COLO668 (cell line): ENCODE measurements around the gene CFAP161.
"Not testable (repeated sequence)": the region's sequence is repeated elsewhere in the genome, so short reads cannot be mapped to it uniquely, and the experiment has no call there.

ENCODE experiments used
- DNase-seq: peaks from one replicate; lab custom pipeline; 2025; ENCODE audit not compliant: unreplicated experiment; lab: John Stamatoyannopoulos, UW

CFAP161 gene

DNA sequence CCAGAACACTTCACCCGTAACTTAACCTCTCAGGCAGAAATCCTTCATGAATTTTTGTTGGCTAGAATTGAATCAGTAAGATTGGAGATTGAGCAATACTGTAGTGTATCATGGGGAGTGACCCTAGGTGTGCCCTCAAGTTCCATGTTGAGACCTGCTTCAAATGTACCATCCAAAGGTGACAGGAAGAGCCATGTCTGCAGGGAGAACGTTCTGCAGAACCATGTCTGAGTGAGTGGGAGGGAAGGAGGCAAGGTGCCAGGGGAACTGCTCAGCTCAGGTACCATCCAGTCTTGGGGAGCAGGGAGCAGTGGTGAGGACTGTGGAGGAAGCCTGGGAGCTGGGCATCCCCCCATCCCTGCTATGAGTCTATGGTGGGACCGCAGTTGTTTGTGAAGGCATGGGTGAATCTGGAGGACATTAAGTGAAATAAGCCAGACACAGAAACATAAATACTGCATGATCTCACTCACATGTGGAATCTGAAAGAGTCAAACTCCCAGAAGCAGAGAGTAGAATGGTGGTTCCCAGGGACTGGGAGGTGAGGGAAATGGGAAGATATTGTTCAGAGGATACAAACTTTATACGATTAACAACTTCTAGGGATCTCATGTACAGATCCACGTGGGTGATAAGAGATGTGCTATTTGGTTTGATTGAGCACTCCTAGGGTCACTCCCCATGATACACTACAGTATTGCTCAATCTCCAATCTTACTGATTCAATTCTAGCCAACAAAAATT is 23.3 kb downstream of the CFAP161 start:
- no peak for DNase-seq

DNA sequence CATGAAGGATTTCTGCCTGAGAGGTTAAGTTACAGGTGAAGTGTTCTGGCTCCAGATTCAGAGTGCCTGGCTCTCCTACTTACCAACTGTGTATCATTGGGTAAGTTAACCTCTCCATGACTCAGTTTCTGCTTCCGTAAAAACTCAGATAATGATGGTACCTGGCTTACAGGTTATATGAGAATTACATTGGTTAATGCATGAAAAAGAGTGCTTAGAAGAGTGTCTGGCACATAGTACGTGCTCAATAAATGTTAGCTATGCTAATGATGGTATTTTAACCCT is 23.8 kb downstream of the CFAP161 start:
- DNase-seq = no peak

GRCh38 chr15:81158561-81158960 is 24.5 kb downstream of the CFAP161 start:
- DNase-seq = not testable (repeated sequence)

DNA sequence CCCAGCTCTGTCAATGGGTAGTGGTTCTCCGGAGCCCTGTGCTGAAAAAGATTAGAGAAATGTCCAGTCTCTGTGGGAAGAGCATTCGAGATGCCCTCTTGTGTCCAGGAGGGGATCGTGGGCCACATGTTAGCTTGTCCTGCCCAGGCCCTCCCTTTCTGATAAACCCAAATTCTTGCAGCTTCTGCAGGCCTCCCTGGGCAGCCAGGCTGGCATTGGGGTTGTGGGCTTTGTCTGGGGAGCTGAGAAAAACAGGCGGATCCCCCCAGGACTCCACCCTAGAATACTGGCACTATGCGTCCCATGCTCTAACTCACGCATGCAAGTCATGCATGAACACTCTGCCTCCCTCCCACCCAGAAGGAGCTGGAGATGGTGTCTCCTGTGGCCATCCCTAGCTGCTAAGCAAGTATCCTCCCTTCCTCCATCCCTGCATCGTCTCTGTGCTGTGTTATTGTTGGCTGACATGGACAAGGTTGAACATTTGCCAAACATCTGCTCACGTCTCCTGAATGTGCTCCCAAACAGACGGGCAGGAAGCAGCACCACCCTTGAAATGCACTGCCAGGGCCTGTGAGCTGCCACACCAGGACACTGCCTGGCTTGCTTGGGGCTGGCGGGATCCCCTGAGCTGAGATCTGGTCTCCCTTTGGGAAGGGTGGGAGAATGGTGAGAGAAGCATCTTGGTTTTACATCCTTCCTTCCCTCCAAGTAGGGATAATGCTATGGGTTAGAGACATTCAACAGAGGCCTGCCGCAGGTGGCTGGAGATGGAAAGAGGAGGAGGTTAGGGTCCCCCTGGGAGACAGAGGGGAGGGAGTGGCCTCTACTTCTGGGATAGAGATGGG is 26.5 kb downstream of the CFAP161 start:
- peak; percentile 13 for DNase-seq

- no peak for DNase-seq
Measured at GRCh38 chr15:81161160-81161673, 27.1 kb downstream of the CFAP161 start.

DNA sequence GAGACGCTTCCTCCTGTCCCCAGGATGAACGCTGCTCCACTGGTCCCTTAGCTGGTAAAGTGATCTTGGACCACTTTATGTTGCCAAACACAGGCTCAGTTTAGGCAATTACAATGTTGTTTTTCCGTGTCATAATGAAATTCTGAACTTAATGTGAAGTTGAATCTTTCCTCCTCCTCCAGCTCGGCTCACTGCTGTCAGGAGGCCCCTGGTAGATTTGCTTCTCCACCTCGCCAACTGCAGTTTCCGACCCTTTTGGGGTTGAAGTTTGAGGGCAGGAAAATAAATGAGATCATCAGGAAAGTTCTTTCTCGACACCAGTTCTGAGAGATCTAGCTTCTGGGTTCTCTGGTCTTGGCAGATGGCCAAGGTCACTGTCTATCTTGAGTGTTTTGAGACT is 27.8 kb downstream of the CFAP161 start:
- DNase-seq = no peak

DNA sequence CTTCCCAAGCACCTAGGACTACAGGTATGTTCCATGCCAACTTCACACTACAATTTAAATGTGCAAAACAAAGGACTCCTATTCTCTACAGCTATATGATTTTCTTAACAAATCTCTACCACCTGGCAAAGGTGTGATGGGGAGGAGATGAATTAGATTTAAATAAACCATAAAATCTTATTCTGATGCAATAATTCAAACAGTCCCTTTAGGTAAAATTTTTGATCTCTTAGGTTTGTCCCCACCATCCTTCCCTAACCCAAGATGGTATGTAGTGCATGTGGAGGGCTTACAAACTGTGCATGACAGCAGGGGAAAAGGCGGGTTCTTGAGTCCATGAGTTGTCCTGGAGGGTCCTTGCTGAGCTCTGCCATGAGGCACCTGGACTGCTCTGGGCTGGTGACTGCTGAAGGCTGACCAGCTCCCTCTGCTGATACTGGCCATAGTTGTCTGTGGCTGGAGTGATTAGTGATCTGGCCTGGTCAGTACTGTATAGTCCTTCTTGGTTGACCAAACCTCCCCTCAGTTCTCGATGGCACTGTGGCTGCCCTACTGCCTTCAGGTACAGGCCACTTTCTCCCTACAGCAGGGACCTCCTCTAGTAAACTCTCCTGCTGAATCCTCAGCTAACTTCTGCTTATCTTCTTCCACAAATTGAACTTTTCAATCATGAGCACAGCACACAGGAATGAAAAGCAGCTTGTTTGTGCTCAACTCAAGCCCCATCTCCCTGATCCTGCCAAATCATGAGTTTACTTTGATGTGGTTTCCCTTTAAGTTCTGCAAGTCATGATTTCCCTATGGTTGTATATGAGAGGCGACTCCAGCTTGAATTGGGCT is 30.1 kb downstream of the CFAP161 start:
- no peak for DNase-seq

- DNase-seq = no peak
Measured at GRCh38 chr15:81165535-81165934, 31.5 kb downstream of the CFAP161 start.

- DNase-seq = no peak
Measured at GRCh38 chr15:81166636-81167305, 32.7 kb downstream of the CFAP161 start.

DNA sequence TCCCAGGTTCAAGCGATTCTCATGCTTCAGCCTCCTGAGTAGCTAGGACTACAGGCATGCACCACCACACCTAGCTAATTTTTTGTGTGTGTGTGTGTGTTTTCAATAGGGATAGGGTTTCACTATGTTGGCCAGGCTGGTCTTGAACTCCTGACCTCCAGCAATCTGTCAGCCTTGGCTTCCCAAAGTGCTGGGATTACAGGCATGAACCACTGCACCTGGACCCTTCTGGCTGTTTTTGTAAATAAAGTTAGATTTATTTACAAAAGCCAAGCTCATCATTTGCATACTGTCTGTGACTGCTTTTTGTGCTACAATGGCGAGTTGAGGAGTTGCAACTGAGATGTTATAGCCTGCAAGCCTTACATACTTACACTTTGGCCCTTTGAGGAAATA is 34.1 kb downstream of the CFAP161 start:
- no peak for DNase-seq

DNA sequence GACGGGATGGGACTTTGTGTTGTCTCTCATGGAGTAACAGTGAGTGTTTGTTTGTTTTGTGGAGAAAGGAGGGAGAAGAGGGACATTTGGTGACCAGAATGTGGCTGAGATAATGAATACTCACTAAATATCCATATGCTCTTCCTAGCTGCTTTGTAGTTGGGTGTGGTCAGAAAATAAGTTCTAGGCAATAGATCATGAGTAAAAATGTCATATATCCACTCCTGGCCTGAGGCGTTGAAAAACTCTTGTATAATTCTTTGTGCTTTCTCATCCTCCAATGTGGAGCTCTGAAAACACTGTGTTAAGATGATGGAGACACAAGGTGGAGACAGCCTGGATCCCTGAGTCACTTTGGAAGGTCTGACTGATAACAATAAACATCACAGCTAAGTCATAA is 34.6 kb downstream of the CFAP161 start:
- DNase-seq = no peak

DNA sequence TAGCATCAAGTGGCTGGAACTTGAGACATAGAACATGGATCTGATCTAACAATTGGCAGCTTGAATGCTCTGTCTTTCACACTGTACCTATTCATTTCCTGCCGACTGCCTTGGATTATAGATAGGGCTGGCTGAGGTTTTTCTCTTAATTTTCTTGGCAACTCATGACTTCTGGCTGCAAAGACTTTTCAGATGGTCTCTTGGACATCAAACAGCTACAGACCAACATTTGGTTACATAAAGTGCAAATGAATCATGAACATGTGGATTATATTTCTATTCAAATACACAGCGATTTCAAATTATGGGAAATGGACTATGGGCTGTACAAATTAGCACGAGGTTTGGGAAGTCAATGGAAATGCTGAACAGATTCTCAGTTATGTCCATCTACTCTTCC is 36.4 kb downstream of the CFAP161 start:
- DNase-seq = no peak

DNA sequence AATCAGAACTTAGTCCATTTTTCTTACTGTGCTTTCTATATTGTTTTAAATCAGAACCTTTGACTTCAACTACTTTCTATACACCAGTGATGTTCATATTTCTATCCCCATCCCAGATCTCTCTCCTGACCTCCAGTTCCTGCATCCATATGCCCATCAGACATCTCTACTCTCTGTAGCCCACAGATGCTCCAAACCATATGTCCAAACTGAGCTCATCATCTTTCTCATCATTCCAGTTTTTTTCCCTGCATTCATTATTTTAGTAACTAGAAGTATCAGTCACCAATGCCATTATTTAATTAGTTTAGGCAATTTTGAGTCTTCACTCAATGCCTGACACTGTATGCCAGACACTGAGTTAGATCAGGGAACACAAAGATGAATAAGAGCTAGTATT is 37.2 kb downstream of the CFAP161 start:
- DNase-seq = no peak

GRCh38 chr15:81174125-81174791 is 40.2 kb downstream of the CFAP161 start:
- DNase-seq = no peak

DNA sequence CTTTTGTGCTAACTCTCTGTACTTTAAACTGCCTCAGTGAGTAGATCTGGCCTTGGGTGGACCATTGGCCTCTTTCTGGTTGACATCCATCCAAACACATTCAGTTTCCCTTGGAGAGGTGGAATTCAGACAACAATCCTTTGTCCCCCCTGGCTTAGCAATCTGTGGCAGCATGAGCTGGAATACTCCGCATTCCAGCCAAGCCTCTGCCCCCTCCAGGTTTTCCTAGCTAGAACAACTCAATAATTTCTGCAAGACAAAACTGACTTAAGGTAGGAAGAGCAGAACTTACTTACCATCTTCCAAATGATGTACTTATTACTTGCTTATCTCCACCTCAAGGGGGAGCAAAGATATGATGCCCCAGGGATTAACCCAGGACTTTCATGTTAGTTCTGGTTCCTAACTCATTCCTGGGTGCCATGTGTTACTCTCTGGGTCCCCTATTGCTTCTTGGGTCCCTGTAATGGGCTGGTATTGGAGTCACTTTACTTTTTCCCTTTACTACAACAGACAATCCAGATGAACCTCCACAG is 40.8 kb downstream of the CFAP161 start:
- DNase-seq = no peak

DNA sequence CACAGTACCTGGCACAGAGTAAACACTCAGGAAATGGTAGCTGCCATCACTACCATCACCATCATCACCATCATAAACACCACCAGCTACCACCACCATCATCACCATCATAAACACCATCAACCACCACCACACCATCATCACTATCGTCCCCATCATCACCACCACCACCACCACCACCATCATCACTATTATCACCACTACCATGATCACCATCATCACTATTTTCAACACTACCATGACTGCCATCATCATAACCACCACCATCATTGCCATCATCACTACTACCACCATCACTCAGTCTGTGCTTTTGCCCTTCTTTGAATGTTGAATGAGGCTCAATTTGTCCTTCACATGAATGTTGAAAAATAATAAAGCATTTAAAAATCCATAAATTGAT is 41.4 kb downstream of the CFAP161 start:
- DNase-seq = no peak

- no peak for DNase-seq
Measured at GRCh38 chr15:81176291-81176893, 42.3 kb downstream of the CFAP161 start.

DNA sequence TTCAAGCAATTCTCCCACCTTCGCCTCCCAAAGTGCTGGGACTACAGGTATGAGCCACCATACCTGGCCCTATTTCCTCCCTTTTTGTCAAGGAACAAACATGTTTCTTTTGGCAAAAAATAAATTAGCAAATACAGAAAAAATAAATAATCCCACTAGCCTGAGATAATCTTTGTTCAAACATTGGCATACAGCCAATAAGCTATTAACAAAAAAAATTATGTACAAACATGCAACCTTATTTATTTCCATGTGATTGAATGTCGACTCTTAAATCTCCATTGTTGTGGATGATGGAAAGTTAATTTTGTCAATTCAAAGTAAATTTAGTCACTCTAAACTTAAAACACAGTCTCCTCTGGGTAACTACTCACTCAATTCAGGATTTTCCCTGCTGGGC is 44.3 kb downstream of the CFAP161 start:
- DNase-seq = no peak

DNA sequence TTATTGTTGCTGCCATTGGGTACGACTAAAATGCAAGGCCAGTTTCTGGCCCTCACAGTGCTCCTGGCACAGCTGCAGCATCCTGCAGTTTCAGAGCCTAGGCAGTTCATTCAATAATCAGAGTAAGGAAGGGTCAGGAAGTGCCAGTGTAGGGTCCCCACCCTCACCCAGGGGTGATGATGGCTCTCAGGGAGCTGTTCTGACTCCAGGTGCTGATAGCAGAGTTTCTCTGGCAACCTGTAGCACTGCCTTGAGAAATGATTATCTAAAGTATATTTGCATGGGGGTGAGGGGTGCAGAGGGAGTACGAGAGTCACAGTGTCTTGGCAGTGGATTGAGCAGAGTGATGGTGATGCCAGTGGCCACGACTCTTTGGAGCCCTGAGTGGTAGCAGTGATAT is 47.1 kb downstream of the CFAP161 start:
- no peak for DNase-seq
